H1 (cell line): Measurements from ENCODE around the gene ZNF511.

Experiments used
- CEBPB ChIP-seq: IDR thresholded peaks from 2 replicates; pipeline ENCODE4 v1.6.1; 2012; ENCODE audit warnings: low read depth, low read length
- CTCF ChIP-seq, 3 experiments: IDR thresholded peaks; 1 replicate in 2 of 3; 2 replicates in 1 of 3; pipeline versions ENCODE4 v1.5.1 to v1.6.1; 2011; ENCODE audit warnings: low read length in 3 of 3, mild to moderate bottlenecking in 3 of 3, inconsistent platforms in 2 of 3, low read depth in 1 of 3, moderate library complexity in 1 of 3; ENCODE audit not compliant: insufficient read depth in 1 of 3; ENCODE audit errors: control extremely low read depth in 1 of 3
- E2F6 ChIP-seq: IDR thresholded peaks from 2 replicates; pipeline ENCODE4 v1.6.1; 2012; ENCODE audit warnings: inconsistent platforms
- GTF2F1 ChIP-seq: IDR thresholded peaks from 2 replicates; pipeline ENCODE4 v1.6.1; 2012; ENCODE audit warnings: low read depth, low read length, improper control_type of control experiment, borderline replicate concordance
- KDM1A ChIP-seq: fragments of 200-600, 300-600 bp; sonication (generic); IDR thresholded peaks from 2 replicates; pipeline ENCODE4 v1.7.1; 2016; ENCODE audit warnings: mild to moderate bottlenecking, low read length, borderline replicate concordance
- NRF1 ChIP-seq: IDR thresholded peaks from 2 replicates; pipeline ENCODE4 v1.6.1; 2011; ENCODE audit warnings: mild to moderate bottlenecking, low read depth, low read length, improper control_type of control experiment
- RFX5 ChIP-seq: IDR thresholded peaks from 2 replicates; pipeline ENCODE4 v1.6.1; 2011; ENCODE audit warnings: low read depth, low read length, improper control_type of control experiment, borderline replicate concordance
- RXRA ChIP-seq: IDR thresholded peaks from 2 replicates; pipeline ENCODE4 v1.6.1; 2011; ENCODE audit warnings: low read depth, mild to moderate bottlenecking, low read length, moderate library complexity; ENCODE audit not compliant: insufficient read depth
- TAF1 ChIP-seq: IDR thresholded peaks from 2 replicates; pipeline ENCODE4 v1.6.1; 2011; ENCODE audit warnings: mild to moderate bottlenecking, low read depth, low read length
- TF ChIP-seq, protein P1 (sequence below): IDR thresholded peaks from 2 replicates; pipeline ENCODE4 v1.6.1; 2011; ENCODE audit warnings: low read depth, mild to moderate bottlenecking, low read length; ENCODE audit not compliant: insufficient read depth
- TF ChIP-seq, protein P2 (sequence below): IDR thresholded peaks from 2 replicates; pipeline ENCODE4 v1.6.1; 2012; ENCODE audit warnings: inconsistent platforms

- TF ChIP-seq KDM1A, result no peak
- TF ChIP-seq, protein P1, sequence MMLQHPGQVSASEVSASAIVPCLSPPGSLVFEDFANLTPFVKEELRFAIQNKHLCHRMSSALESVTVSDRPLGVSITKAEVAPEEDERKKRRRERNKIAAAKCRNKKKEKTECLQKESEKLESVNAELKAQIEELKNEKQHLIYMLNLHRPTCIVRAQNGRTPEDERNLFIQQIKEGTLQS, result no peak
- no peak for TF ChIP-seq CTCF (IDR thresholded peaks at IDR 0.05; ENCODE audit: control extremely low read depth in 1 of 3, insufficient read depth in 1 of 3, low read depth in 1 of 3, low read length in 3 of 3)
- no peak for TF ChIP-seq TAF1
- no peak for TF ChIP-seq RXRA
- TF ChIP-seq GTF2F1, result no peak
- no peak for TF ChIP-seq CEBPB
- TF ChIP-seq RFX5, result no peak
- TF ChIP-seq E2F6, result no peak
- TF ChIP-seq, protein P2, sequence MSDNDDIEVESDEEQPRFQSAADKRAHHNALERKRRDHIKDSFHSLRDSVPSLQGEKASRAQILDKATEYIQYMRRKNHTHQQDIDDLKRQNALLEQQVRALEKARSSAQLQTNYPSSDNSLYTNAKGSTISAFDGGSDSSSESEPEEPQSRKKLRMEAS, result no peak
- no peak for TF ChIP-seq NRF1
These were observed 40.5 kb downstream of the ZNF511 start for GRCh38 chr10:133349160-133349568.
